ENCODE results near the gene LRBA.
"Not testable (repeated sequence)": the region's sequence is repeated elsewhere in the genome, so short reads cannot be mapped to it uniquely, and the experiment has no call there.

LRBA gene

GRCh38 chr4:150569384-150569987 lies 445.6 kb downstream of the LRBA start:
- DNase-seq (ENCODE audit: low spot score), result no peak

GRCh38 chr4:150567070-150567469 lies 448.0 kb downstream of the LRBA start:
- no peak for DNase-seq (ENCODE audit: low spot score)

GRCh38 chr4:150564967-150565366 lies 450.1 kb downstream of the LRBA start:
- not testable (repeated sequence) for DNase-seq (ENCODE audit: low spot score)

GRCh38 chr4:150562751-150563150 lies 452.3 kb downstream of the LRBA start:
- DNase-seq (ENCODE audit: low spot score), result no peak

DNA sequence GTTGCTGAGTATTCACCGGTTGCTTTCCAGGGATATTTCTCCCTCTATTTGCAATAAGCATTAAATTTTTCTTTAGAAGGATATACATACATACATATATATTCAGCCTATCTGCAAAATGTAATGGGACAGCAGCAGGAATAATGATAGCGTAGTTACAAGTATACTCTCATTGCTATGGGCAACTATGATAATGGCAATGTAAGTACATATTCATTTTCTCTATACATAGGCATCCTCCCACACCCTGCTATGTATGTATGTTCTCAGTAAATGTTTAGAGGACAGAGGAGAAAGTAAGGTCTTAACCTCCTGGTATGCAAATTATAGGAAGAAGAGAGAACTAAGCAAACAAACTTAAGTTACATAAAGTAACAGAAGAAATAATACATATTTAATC lies 452.8 kb downstream of the LRBA start:
- DNase-seq (ENCODE audit: low spot score), result no peak

DNA sequence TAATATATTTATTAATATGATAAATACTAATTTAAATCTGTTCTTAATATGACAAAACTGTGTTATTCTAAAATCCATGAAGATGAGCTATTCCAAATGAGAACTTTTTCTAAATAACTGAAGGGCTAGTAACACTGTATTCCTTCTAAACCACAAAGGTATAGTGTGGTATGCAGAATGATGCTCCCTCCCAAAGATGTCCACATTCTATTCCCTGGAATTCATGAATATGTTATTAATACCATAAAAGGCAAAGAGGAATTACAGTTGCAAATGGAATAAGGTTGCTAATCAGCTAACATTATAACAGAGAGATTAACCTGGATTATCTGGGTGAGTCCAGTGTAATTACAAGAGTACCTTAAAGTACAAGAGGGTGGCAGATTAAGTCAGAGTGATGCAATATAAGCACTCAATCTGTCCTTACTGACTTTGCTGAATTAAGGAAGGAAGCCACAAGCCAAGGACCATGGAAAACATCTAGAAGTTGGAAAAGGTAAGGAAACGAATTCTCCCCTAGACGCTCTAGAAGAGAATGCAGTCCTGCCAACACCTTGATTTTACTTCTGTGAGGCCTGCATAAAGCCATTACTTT lies 453.8 kb downstream of the LRBA start:
- DNase-seq (ENCODE audit: low spot score), result no peak

DNA sequence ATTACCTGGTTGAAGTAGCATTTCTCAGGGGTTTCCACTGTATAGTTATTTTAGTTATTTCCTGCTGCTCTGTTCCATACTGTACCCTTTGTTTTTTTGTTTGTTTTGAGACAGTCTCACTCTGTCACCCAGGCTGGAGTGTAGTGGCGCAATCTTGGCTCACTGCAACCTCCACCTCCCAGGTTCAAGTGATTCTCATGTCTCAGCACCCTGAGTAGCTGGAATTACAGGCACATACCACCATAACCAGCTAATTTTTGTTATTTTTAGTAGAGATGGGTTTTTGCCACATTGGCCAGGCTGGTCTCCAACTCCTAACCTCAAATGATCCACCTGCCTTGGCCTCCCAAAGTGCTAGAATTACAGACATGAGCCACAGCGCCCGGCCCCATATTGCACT lies 457.3 kb downstream of the LRBA start:
- DNase-seq (ENCODE audit: low spot score), result not testable (repeated sequence)

DNA sequence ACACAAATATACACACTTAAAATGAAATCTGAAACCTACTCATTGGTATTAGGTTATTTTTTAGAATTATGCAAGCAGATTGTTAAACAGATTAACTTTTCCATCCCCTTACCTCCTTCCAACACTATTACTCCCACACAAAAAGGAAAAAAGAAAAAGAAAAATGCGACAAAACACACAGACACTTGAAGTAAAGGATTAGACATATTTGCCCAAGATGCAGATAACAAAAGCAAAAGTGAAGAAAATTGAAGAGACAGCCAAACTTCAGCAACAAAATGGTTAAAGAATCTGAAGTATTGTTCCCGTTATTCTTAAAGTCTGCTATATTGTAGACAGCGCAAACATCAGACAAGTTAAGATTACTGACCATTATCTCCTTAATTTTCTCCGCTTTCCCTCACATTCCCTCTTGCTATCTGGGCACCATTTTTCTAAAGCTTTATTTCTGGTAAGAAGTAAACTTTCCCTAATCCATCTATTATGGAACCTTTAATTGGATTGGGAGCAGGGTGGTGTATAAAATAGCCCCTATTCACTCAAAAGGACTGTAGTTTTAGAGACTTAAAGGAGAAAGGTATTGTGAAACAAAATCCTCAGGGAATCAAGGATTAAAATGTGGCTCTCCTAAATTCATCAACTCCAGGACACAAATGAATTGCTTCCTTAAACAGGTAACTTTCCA lies 467.8 kb downstream of the LRBA start:
- no peak for DNase-seq (ENCODE audit: low spot score)

DNA sequence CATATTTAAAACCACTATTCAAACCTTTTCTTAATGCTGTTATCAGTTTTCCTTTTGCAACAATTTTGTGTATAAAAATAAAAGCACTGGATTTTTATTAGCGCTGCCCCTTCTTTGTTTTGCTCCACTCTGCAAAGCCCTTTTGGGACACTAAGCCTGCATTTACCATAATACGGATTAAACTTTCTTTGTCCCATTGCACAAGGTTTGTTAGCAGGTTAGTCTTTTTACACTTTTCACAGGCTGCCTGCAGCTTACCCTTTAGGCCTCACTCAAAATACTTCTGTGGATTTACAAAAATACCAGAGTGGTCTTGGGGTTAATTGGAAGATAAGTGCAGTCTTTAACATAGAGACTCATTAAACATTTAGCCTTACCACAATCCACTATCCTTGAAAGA lies 468.8 kb downstream of the LRBA start:
- DNase-seq (ENCODE audit: low spot score), result no peak

GRCh38 chr4:150543042-150543441 lies 472.0 kb downstream of the LRBA start:
- DNase-seq (ENCODE audit: low spot score), result no peak

GRCh38 chr4:150541681-150542080 lies 473.4 kb downstream of the LRBA start:
- no peak for DNase-seq (ENCODE audit: low spot score)

DNA sequence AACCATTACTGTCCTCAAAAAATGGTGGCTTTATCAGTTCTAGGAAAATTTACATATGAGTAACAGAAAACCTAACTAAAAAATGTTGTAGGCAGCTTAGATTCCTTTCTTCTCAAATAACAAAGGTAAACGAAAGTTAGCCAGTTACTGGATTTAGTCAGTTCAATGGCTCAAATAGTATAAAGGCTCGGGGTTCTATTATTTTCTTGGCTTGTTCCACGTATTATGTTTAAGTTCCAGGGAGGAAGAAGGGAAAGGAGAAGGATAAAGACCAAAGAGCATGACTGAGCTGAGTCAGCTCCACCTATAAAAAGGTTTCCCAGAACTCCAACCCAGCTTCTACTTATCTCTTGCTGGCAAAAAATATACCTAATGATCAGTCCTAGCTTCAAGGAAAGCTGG lies 474.1 kb downstream of the LRBA start:
- no peak for DNase-seq (ENCODE audit: low spot score)

DNA sequence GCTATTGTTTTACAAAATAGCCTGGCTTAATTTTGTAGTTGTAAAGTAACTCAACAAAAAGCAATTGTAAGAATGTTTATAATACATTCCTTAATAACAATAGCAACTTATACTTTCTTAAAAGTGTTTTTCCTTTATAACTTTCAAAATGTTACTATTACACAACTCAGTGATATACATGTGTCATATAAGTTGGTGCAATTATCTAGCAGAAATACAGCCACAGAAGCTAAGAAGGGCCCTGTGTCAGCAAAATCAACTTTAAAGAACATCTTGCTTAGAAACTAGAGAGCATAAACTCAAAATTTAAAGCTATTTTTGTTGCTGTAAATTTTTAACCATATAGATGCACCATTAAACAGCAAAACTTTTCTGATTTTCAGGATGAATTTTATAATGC lies 474.5 kb downstream of the LRBA start:
- DNase-seq (ENCODE audit: low spot score), result no peak

- not testable (repeated sequence) for DNase-seq (ENCODE audit: low spot score)
These were observed 477.2 kb downstream of the LRBA start for GRCh38 chr4:150537911-150538310.

DNA sequence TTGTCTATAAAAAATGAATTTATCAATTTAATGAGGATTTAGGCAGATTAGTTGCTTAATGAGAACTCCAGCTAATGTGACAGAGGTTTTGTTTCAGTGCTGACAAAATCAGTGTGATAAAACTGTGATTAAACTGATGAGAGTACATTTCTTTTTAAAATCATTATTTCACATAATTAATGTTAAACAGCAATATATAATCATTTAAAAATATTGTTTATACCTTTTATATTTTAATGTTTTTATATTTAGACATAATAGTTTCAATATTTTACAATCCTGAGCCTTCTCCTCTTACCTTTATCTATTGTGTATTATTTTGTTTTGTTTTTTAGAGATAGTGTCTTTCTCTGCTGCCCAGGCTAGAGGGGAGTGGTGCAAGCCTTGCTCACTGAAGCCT lies 480.3 kb downstream of the LRBA start:
- no peak for DNase-seq (ENCODE audit: low spot score)

- DNase-seq (ENCODE audit: low spot score), result no peak
These were observed 481.4 kb downstream of the LRBA start for GRCh38 chr4:150533673-150534072.

GRCh38 chr4:150525321-150525868 lies 489.7 kb downstream of the LRBA start:
- DNase-seq (ENCODE audit: low spot score), result no peak

GRCh38 chr4:150518559-150518958 lies 496.5 kb downstream of the LRBA start:
- no peak for DNase-seq (ENCODE audit: low spot score)

- DNase-seq (ENCODE audit: low spot score), result no peak
These were observed 499.9 kb downstream of the LRBA start for GRCh38 chr4:150515135-150515534.

DNA sequence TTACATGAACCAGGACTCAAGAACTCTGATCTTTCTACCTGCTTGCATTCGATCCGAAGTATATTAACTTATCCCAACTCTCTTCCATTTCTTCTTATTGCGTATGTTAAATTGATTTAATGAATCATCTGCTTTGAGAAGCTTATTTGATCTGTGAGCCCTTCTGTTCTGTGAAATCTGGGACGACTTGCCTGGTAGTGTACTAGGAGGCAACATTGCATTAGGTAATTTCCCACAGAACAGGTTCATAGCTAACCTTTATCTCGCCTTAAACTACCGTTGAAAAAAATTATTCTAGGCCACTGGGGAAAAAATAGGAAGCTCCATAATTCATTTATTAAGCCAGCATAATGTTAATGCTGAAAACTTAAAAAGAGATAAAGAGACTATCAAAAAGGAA lies 500.4 kb downstream of the LRBA start:
- no peak for DNase-seq (ENCODE audit: low spot score)

GRCh38 chr4:150510176-150510865 lies 504.8 kb downstream of the LRBA start:
- no peak for DNase-seq (ENCODE audit: low spot score)

GRCh38 chr4:150507656-150508055 lies 507.4 kb downstream of the LRBA start:
- DNase-seq (ENCODE audit: low spot score), result not testable (repeated sequence)

DNA sequence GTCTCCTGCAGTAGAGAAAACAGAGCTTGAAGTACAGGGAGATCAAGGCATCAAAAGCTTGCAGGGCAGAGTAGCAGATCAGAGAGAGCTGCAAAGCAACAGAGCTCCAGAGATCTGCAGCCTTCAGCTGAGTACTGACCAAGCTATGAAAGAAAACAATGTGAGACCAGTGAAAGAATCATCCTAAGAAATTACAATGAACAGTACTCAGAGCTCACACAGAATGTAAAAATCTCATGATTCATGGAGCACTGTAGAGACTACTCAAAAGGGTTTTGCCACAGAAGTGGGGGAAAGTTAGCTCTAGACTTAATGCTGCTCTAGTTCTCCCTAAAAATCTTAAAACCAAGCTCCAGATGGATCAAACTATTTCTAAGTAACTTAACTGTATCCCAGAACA lies 513.1 kb downstream of the LRBA start:
- DNase-seq (ENCODE audit: low spot score), result no peak
